Fibroblast of lung (primary cell): Measurements from ENCODE around the gene BTBD9. TPM values are rescaled to one million over a fixed set of nuclear protein-coding genes. Genes with fewer than 3 reads are reported as not detected.

ENCODE experiments used
- DNase-seq, 2 donors: peaks; one replicate each; pipeline versions ENCODE4 v3.0.0 to v3.0.0-alpha.2; 2010; ENCODE audit warnings: low read depth in 2 of 2
- H2AFZ ChIP-seq: 2 replicates; pipeline ENCODE4 v1.5.1; 2012; ENCODE audit warnings: low read length, control low read depth, inconsistent platforms
- H3K27ac ChIP-seq: 2 replicates; pipeline ENCODE4 v1.5.1; 2011; ENCODE audit warnings: low read length, control low read depth; ENCODE audit not compliant: insufficient read depth
- H3K27me3 ChIP-seq: 2 replicates; pipeline ENCODE4 v1.5.1; 2011; ENCODE audit warnings: mild to moderate bottlenecking, low read length; ENCODE audit not compliant: control insufficient read depth, insufficient read depth
- H3K36me3 ChIP-seq: 2 replicates; pipeline ENCODE4 v1.5.1; 2011; ENCODE audit warnings: low read length; ENCODE audit not compliant: control insufficient read depth, insufficient read depth
- H3K4me1 ChIP-seq: 2 replicates; pipeline ENCODE4 v1.5.1; 2011; ENCODE audit warnings: low read length; ENCODE audit not compliant: control insufficient read depth, insufficient read depth; ENCODE audit errors: extremely low read depth
- H3K4me2 ChIP-seq: 2 replicates; pipeline ENCODE4 v1.5.1; 2011; ENCODE audit warnings: low read length, control low read depth; ENCODE audit not compliant: insufficient read depth; ENCODE audit errors: extremely low read depth
- H3K4me3 ChIP-seq, 4 experiments: fragments of 200-600 bp in 1 of 4; sonication (generic) in 1 of 4; replicated peaks in 1 of 4; 2 replicates each; pipeline ENCODE4 v1.5.1; 2011 to 2016; ENCODE audit warnings: low read length in 4 of 4, low read depth in 3 of 4, mild to moderate bottlenecking in 3 of 4, control low read depth in 2 of 4, inconsistent platforms in 1 of 4, mixed read lengths in 1 of 4; ENCODE audit not compliant: insufficient read depth in 1 of 4; ENCODE audit errors: control extremely low read depth in 1 of 4
- H3K79me2 ChIP-seq: 2 replicates; pipeline ENCODE4 v1.5.1; 2012; ENCODE audit warnings: mild to moderate bottlenecking, low read length, inconsistent platforms; ENCODE audit not compliant: control insufficient read depth, insufficient read depth
- H3K9ac ChIP-seq: 2 replicates; pipeline ENCODE4 v1.5.1; 2011; ENCODE audit warnings: mild to moderate bottlenecking, low read length, control low read depth; ENCODE audit not compliant: insufficient read depth
- H3K9me3 ChIP-seq: 2 replicates; pipeline ENCODE4 v1.5.1; 2012; ENCODE audit warnings: low read depth, low read length; ENCODE audit not compliant: control insufficient read depth, insufficient read depth
- H4K20me1 ChIP-seq: 2 replicates; pipeline ENCODE4 v1.5.1; 2011; ENCODE audit warnings: low read length; ENCODE audit not compliant: control insufficient read depth, insufficient read depth; ENCODE audit errors: extremely low read depth
- EZH2 ChIP-seq: IDR thresholded peaks from 2 replicates; pipeline ENCODE4 v1.5.1; 2012; ENCODE audit warnings: low read length, control low read depth, mild to moderate bottlenecking; ENCODE audit errors: missing control alignments
- polyA plus RNA-seq, 2 donors: library from polyadenylated mRNA; depleted of rRNA in 1 of 2; stranded (reverse) in 1 of 2; unstranded in 1 of 2; fragments of >200 nt; gene quantifications; 2 replicates each; pipeline ENCODE4 v1.2.1, GENCODE V29; 2011 to 2012; ENCODE audit warnings: missing spikeins in 1 of 2
- total RNA-seq: library from RNA; depleted of rRNA; stranded (reverse); fragments of >200 nt; gene quantifications from 2 replicates; pipeline ENCODE4 v1.2.1, GENCODE V29; 2014
- TF ChIP-seq, protein P1 (sequence below), 2 donors: IDR thresholded peaks in 1 of 2; conservative IDR thresholded peaks in 1 of 2; 1 replicate in 1 of 2; 2 replicates in 1 of 2; pipeline ENCODE4 v1.5.1; 2011 to 2012; ENCODE audit warnings: low read length in 2 of 2, control low read depth in 1 of 2, inconsistent platforms in 1 of 2, low read depth in 1 of 2, mild to moderate bottlenecking in 1 of 2

BTBD9 gene
- total and polyA plus RNA-seq, 2 donors (not counting 1 experiment from before 2014, with no cell fraction given), result 7.7 to 13.4 TPM

DNA sequence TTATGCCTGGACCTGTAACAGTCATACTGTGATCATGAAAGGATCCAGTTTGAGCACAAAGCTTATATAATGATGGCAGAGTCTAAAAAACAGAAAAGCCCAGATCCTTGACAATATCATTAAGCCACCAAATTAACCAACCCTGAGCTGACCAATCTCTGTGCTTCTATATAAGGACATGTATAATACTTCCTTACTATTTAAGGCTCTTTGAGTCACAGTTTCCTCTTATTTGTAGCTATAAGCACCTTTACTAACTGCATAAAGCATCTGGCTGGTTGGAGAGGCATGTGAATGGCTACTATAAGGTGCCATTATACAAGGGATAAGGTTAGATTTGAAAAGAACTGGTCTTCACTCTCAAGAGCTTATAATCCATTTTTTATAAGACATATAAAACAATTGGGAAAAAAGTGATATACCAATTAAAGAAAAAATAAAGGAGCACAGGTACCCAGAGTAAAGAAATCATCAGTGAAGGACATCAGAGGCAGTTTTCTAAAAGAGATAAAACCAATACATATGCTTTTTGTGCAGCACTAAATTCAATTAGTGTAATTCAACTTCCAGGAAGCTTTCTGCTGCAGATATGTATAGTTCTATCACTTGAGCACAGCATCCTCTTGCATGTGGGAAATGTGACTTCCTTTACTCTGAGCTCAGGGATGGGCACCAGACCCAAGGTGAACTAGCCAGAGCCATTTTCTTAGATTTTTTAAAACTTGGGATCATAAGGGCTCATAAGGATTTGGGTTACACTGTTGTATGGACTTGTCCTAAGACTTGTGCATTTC lies 121.0 kb downstream of the BTBD9 start:
- no peaks in the 10 kb centered on the region for H3K36me3 ChIP-seq
- no peak overlapping the region for H2AFZ ChIP-seq
- H3K79me2 ChIP-seq, result no peaks in the 10 kb centered on the region
- TF ChIP-seq, protein P1, sequence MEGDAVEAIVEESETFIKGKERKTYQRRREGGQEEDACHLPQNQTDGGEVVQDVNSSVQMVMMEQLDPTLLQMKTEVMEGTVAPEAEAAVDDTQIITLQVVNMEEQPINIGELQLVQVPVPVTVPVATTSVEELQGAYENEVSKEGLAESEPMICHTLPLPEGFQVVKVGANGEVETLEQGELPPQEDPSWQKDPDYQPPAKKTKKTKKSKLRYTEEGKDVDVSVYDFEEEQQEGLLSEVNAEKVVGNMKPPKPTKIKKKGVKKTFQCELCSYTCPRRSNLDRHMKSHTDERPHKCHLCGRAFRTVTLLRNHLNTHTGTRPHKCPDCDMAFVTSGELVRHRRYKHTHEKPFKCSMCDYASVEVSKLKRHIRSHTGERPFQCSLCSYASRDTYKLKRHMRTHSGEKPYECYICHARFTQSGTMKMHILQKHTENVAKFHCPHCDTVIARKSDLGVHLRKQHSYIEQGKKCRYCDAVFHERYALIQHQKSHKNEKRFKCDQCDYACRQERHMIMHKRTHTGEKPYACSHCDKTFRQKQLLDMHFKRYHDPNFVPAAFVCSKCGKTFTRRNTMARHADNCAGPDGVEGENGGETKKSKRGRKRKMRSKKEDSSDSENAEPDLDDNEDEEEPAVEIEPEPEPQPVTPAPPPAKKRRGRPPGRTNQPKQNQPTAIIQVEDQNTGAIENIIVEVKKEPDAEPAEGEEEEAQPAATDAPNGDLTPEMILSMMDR (conservative IDR thresholded peaks at IDR 0.05 in 1 of 2, IDR thresholded peaks at IDR 0.05 in 1 of 2; ENCODE audit: low read depth in 1 of 2, low read length in 2 of 2), result no peak
- TF ChIP-seq EZH2, result no peak
- no peak overlapping the region for H3K4me2 ChIP-seq
- no peaks in the 10 kb centered on the region for H3K4me1 ChIP-seq
- H3K4me3 ChIP-seq, result no peak overlapping the region
- no peaks in the 10 kb centered on the region for H4K20me1 ChIP-seq
- no peak for DNase-seq
- no peak overlapping the region for H3K27ac ChIP-seq
- H3K9ac ChIP-seq, result no peak overlapping the region
- H3K27me3 ChIP-seq, result no peaks in the 10 kb centered on the region
- H3K9me3 ChIP-seq, result no peaks in the 10 kb centered on the region

DNA sequence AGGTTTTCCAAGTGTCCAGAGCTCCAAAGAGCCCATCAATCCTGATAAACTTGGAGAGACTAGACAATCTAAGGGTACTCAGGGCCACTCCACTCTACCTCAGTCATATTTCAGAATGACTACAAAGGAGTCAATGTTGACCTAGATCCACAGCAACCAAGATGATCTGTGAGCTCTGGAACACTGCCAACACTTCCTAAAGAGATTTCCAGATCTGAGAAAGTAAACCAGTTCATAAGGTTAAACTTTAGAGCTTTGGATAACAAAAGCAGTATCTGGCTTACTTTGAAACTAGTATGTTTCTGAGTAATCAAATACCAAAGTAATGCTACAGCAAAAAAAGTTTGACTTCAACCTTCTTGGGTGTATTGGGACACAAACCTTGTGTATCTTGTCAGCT lies 122.7 kb downstream of the BTBD9 start:
- Histone ChIP-seq H3K4me1 (no peaks in the 10 kb centered on the region), H3K4me3 (no peak overlapping the region), H2AFZ (no peak overlapping the region), H3K9me3 (no peaks in the 10 kb centered on the region), H3K79me2 (no peaks in the 10 kb centered on the region), H3K9ac (no peak overlapping the region), H3K27me3 (no peaks in the 10 kb centered on the region), H3K4me2 (no peak overlapping the region), H4K20me1 (no peaks in the 10 kb centered on the region), H3K27ac (no peak overlapping the region), H3K36me3 (no peaks in the 10 kb centered on the region)
- TF ChIP-seq, protein P1 (conservative IDR thresholded peaks at IDR 0.05 in 1 of 2, IDR thresholded peaks at IDR 0.05 in 1 of 2; ENCODE audit: low read depth in 1 of 2, low read length in 2 of 2), result no peak
- TF ChIP-seq EZH2, result no peak
- peak in 1 of 2 donors; percentile 31 for DNase-seq

DNA sequence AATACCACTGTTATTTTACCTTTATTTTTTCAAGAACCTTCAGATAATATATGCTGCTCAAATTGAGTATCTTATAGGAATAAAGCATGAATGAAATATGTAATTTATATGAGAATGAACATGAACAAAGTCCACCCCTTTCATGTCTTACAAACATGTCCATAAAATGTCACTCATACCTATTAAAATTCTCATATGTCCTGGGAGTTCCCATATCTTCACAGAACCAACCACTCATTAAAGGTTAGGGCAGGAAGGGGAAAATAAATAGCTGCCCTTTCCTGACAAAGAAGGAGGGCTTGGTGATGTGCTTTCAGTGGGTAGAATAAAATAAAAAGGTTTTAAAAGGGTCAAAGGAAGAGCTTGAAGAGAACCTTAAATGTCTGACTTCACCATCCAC lies 125.3 kb downstream of the BTBD9 start:
- Histone ChIP-seq H4K20me1 (no peaks in the 10 kb centered on the region), H3K4me2 (no peak overlapping the region), H3K9me3 (no peaks in the 10 kb centered on the region), H3K79me2 (no peaks in the 10 kb centered on the region), H3K4me3 (no peak overlapping the region), H3K27me3 (no peaks in the 10 kb centered on the region), H3K4me1 (peaks cover 7% of the 10 kb centered on the region), H3K36me3 (no peaks in the 10 kb centered on the region), H3K9ac (no peak overlapping the region), H2AFZ (no peak overlapping the region), H3K27ac (no peak overlapping the region)
- no peak for TF ChIP-seq EZH2
- TF ChIP-seq, protein P1 (conservative IDR thresholded peaks at IDR 0.05 in 1 of 2, IDR thresholded peaks at IDR 0.05 in 1 of 2; ENCODE audit: low read depth in 1 of 2, low read length in 2 of 2), result no peak
- DNase-seq, result no peak
